ENCODE measurements around the gene SLC24A4.

DNA sequence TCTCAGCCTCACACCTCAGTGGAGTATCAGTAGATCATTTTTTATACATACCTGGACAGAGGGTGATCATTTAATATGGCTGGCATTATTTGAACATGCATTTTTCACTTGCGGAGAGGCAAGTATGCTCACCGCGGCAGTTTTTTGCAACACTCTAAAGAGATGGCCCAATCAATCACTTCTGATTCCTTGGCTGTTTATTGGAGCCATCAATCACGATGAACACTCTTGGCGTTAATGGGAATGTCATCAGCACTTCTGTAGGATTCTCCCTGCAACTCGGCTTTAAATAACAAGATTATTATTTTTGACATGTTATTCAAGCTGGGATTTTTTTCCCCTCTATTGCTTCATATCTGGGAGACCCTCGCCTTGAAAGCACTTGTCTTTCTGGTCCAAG lies 46.9 kb upstream of the SLC24A4 start:
- TF ChIP-seq, protein P1, sequence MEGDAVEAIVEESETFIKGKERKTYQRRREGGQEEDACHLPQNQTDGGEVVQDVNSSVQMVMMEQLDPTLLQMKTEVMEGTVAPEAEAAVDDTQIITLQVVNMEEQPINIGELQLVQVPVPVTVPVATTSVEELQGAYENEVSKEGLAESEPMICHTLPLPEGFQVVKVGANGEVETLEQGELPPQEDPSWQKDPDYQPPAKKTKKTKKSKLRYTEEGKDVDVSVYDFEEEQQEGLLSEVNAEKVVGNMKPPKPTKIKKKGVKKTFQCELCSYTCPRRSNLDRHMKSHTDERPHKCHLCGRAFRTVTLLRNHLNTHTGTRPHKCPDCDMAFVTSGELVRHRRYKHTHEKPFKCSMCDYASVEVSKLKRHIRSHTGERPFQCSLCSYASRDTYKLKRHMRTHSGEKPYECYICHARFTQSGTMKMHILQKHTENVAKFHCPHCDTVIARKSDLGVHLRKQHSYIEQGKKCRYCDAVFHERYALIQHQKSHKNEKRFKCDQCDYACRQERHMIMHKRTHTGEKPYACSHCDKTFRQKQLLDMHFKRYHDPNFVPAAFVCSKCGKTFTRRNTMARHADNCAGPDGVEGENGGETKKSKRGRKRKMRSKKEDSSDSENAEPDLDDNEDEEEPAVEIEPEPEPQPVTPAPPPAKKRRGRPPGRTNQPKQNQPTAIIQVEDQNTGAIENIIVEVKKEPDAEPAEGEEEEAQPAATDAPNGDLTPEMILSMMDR (IDR thresholded peaks at IDR 0.05; ENCODE audit: insufficient read depth, low read length, poor library complexity, severe bottlenecking), result no peak
- no peak for TF ChIP-seq EZH2phosphoT487 (conservative IDR thresholded peaks at IDR 0.05; ENCODE audit: low read length)
